HEK293T (cell line): ENCODE measurements around the gene LILRB2.
"Not testable (repeated sequence)": the region's sequence is repeated elsewhere in the genome, so short reads cannot be mapped to it uniquely, and the experiment has no call there.

Experiments
- ARNT ChIP-seq: fragments of 450-650 bp; IDR thresholded peaks from 2 replicates; pipeline ENCODE4 v1.6.1; 2017; ENCODE audit warnings: mild to moderate bottlenecking
- BHLHE40 ChIP-seq: fragments of 450-650 bp; IDR thresholded peaks from 2 replicates; pipeline ENCODE4 v1.6.1; 2016; ENCODE audit warnings: mild to moderate bottlenecking, moderate library complexity, borderline replicate concordance

DNA sequence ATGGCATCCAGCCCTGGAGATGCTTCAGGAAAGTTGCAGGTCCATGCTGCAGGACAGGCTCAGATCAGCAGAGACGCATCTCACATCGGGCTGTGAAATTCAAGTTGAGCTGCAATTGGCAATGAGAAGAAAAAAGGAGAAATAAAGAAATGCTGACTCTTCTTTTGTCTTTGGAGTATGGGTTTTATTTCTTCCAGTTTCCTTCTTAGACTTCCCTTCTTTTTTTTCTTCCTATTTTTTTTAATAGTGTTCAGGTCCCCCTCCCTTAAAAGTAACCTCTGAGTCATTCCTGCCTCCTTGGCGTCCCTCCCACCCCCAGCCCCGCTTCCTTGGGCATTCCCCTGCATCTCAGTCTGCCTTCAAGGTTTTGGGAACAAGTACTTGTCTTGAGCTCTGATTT is 9.3 kb downstream of the LILRB2 start:
- TF ChIP-seq ARNT, BHLHE40: not testable (repeated sequence)
